ENCODE measurements around the gene SLC17A6.

Gene SLC17A6

GRCh38 chr11:22390283-22390655, 52.1 kb downstream of the SLC17A6 start:
- DNase-seq, result no peak

GRCh38 chr11:22392561-22392960, 54.4 kb downstream of the SLC17A6 start:
- no peak for DNase-seq

- no peak for DNase-seq
These were observed 67.2 kb downstream of the SLC17A6 start for GRCh38 chr11:22405377-22405776.

DNA sequence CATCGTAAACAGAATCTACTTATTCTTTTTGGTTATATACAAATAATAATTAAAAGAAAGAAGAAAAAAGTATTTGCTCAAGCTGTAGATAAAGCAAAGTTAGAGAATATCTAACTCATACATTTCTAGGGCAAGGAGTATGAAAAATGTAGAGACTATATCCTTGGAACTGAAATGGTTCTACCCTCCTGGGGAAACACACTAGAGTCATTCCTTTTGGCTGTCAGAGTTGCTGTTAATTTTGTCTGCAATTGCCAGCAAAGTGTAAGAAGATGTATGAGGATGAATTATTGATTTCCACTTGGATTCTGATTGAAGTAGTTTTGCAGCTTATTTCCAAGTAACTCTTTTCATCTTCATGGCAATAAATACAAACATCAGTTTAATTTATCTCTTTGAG, 69.1 kb downstream of the SLC17A6 start:
- no peak for DNase-seq

DNA sequence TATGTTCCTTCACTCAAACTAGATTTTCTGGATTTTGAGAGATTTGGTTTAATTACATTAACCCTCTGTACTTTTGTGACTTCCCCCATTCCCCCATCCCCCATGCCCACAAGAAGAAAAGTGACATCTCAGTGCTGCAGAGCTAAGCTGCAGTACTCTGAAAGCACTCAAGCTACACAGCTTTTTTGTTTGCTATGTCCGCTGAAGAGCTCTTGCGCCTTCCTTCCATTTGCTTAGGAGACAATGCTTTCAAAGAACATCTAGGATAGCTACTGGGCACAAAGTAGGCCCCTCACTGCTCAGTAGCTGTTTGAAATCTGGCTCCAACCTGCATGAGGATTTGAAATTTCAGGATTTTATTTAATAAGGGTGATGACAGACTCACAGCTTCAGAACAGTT, 69.7 kb downstream of the SLC17A6 start:
- no peak for DNase-seq

DNA sequence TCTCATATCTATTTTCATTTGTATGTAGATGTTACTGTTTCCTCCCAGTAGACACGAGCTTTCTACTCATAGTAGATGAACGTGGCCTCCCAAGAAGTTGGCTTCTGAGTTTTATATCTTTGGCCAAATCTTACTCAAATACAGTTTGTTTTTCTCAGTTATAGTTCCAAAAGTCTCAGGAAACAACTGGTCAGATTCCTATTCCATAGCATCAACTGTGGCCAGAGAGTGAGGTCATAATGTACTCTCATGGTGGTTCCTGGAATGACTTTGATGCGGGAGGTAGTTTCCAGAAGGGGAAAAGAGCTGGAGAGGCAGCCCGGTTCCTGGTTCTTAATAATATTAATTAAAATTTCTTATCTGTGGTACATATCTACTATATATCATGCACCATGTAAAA, 77.3 kb downstream of the SLC17A6 start:
- peak; percentile 24 for DNase-seq

DNA sequence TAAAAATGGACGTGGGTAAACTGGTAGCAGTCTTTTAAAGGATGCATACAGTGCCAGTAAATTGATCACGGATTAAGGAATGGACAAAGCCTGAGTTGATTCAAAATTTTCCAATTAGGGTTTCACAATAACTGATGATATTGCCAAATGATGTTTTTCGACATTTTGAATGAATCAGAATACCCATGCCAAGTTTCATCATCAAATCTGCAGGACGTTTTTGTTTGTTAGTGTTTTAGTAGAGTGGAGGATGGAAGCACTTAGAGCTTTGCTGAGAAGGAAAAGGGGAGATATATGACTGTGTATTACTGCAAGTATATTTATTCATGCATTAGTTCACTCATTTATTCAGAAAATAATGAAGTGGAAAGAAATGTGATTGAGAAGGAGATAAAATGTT, 78.3 kb downstream of the SLC17A6 start:
- DNase-seq, result no peak

- DNase-seq, result no peak
These were observed 88.7 kb downstream of the SLC17A6 start for GRCh38 chr11:22426915-22427314.
